ENCODE data around the gene UBL3.

- TF ChIP-seq, protein P1, sequence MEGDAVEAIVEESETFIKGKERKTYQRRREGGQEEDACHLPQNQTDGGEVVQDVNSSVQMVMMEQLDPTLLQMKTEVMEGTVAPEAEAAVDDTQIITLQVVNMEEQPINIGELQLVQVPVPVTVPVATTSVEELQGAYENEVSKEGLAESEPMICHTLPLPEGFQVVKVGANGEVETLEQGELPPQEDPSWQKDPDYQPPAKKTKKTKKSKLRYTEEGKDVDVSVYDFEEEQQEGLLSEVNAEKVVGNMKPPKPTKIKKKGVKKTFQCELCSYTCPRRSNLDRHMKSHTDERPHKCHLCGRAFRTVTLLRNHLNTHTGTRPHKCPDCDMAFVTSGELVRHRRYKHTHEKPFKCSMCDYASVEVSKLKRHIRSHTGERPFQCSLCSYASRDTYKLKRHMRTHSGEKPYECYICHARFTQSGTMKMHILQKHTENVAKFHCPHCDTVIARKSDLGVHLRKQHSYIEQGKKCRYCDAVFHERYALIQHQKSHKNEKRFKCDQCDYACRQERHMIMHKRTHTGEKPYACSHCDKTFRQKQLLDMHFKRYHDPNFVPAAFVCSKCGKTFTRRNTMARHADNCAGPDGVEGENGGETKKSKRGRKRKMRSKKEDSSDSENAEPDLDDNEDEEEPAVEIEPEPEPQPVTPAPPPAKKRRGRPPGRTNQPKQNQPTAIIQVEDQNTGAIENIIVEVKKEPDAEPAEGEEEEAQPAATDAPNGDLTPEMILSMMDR (IDR thresholded peaks at IDR 0.05): no peak
- TF ChIP-seq EZH2phosphoT487 (IDR thresholded peaks at IDR 0.05) (no peak), EZH2 (IDR thresholded peaks at IDR 0.05) (no peak)
These were observed 4.6 kb upstream of the UBL3 start for GRCh38 chr13:29855009-29855408.

Measured in neural progenitor cell (in vitro differentiated cells).